SK-N-MC (cell line): ENCODE results near the gene NBPF4.
"Not testable (repeated sequence)": the region's sequence is repeated elsewhere in the genome, so short reads cannot be mapped to it uniquely, and the experiment has no call there.

Source experiments
- DNase-seq: peaks from one replicate; pipeline ENCODE4 v3.0.0-alpha.2; 2011; ENCODE audit warnings: low read depth, low spot score
- H3K27ac ChIP-seq: fragments of 200-600 bp; sonication (generic); 2 replicates; pipeline ENCODE4 v1.5.1; 2016; ENCODE audit warnings: mixed run types
- H3K36me3 ChIP-seq: fragments of 200-600 bp; sonication (generic); 2 replicates; pipeline ENCODE4 v1.6.1; 2017; ENCODE audit warnings: antibody characterized with exemption, low read length, mixed read lengths; ENCODE audit not compliant: insufficient read depth
- H3K4me3 ChIP-seq: fragments of 200-600 bp; sonication (generic); 2 replicates; pipeline ENCODE4 v1.5.1; 2016
- H3K9ac ChIP-seq: fragments of 200-600 bp; sonication (generic); 2 replicates; pipeline ENCODE4 v1.8.0; 2017; ENCODE audit warnings: mixed run types, mixed read lengths; ENCODE audit not compliant: insufficient read length
- H3K9me3 ChIP-seq: fragments of 200-600 bp; sonication (generic); 2 replicates; pipeline ENCODE4 v1.6.1; 2017; ENCODE audit warnings: low read depth, mild to moderate bottlenecking, antibody characterized with exemption, low read length, moderate library complexity, mixed read lengths
- EZH2 ChIP-seq: fragments of 200-600 bp; sonication (generic); IDR thresholded peaks from one replicate; pipeline ENCODE4 v1.6.1; 2017; ENCODE audit warnings: antibody characterized with exemption
- FOXP2 ChIP-seq: optimal IDR thresholded peaks from 2 replicates; pipeline ENCODE3; 2011; ENCODE audit warnings: mild to moderate bottlenecking, moderate library complexity; ENCODE audit not compliant: insufficient read depth; ENCODE audit errors: extremely low read length, control extremely low read depth
- POLR2AphosphoS5 ChIP-seq: IDR thresholded peaks from 2 replicates; pipeline ENCODE4 v1.6.1; 2012; ENCODE audit warnings: mild to moderate bottlenecking, low read depth, low read length, borderline replicate concordance

Gene NBPF4

DNA sequence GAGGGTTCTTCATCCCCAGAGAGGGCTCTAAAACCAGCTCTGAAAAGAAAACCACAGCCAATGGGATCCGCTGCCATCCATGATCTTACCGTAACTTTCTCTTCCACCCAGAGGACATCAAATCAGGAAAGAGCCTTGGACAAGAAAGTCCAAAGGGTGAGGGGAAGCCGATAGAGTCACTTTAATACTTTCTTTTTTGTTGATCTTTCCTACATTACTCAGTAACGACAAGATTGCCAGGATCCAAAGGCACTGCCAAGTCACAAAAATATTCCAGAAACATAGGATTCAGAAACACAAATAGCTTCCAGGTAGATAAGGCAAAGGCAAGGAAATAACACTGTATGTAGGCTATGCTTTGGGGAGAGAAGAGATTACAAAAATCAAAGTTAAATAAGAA lies 17.0 kb downstream of the NBPF4 start:
- not testable (repeated sequence) for H3K27ac ChIP-seq, H3K9me3 ChIP-seq, DNase-seq, H3K4me3 ChIP-seq, H3K9ac ChIP-seq, H3K36me3 ChIP-seq

DNA sequence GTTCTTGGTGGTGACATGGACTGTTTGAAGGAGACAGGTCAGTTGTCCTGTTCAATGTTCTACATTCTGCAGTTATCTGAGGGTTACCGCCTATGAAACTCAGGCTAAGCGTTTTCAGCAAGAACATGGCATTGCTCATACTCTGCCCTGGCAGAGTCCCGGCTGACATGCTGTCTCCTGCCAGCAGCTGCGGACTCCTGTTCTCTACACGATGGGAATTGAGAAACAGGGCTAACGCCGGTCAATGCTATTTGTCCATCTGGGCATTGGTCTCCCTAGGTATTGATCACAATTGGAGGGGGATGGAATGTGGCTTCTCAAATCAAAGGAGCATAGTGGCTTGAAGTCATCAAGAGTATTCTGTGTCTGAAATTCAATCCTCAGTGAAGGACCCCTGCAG lies 20.6 kb downstream of the NBPF4 start:
- H3K36me3 ChIP-seq, H3K27ac ChIP-seq, H3K4me3 ChIP-seq, DNase-seq, H3K9me3 ChIP-seq, H3K9ac ChIP-seq: not testable (repeated sequence)

DNA sequence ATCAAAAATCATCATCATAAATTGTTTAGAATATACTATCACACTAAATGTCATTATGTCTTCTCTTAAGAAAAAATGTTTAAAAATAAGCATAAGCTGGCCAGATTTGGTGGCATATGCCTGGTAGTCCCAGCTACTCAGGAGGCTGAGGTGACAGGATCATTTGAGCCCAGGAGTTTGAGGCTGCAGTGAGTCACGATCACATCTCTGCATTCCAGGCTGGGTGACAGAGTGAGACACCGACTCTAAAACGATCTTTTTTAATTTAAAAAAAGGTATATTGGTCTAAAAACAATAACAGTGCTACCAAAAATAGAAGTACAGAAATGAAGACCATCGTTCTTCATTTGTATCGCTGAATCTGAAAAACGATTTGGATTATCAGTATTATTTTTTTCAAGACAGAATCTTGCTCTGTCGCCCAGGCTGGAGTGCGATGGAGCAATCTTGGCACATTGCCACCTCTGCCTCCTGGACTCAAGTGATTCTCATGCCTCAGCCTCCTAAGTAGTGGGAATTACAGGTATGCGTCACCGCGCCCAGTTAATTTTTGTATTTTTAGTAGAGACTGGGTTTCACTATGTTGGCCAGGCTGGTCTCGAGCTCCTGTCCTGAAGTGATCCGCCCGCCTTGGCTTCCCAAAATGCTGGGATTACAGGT lies 26.2 kb downstream of the NBPF4 start:
- H3K9ac ChIP-seq, H3K36me3 ChIP-seq, DNase-seq, H3K27ac ChIP-seq, H3K9me3 ChIP-seq, H3K4me3 ChIP-seq: not testable (repeated sequence)

DNA sequence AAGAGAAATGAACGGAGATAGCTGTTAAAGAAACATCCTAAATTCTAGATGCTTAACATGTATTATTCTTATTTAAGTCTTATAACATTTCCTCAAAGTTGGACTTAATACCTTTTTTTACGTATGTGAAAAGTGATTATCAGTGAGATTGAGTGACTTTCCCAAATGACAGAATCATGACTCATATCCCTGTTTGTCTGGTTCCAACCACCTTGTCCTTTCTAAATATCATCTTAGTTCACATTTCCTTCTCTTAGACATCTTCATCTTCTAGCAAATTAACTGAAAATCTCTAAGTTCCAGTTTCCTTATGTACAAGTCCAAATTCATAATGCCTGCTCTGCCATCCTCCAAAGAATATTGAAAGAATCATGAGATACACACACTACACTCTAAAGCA lies 26.9 kb downstream of the NBPF4 start:
- not testable (repeated sequence) for H3K9ac ChIP-seq, H3K27ac ChIP-seq, H3K4me3 ChIP-seq, DNase-seq, H3K36me3 ChIP-seq, H3K9me3 ChIP-seq

DNA sequence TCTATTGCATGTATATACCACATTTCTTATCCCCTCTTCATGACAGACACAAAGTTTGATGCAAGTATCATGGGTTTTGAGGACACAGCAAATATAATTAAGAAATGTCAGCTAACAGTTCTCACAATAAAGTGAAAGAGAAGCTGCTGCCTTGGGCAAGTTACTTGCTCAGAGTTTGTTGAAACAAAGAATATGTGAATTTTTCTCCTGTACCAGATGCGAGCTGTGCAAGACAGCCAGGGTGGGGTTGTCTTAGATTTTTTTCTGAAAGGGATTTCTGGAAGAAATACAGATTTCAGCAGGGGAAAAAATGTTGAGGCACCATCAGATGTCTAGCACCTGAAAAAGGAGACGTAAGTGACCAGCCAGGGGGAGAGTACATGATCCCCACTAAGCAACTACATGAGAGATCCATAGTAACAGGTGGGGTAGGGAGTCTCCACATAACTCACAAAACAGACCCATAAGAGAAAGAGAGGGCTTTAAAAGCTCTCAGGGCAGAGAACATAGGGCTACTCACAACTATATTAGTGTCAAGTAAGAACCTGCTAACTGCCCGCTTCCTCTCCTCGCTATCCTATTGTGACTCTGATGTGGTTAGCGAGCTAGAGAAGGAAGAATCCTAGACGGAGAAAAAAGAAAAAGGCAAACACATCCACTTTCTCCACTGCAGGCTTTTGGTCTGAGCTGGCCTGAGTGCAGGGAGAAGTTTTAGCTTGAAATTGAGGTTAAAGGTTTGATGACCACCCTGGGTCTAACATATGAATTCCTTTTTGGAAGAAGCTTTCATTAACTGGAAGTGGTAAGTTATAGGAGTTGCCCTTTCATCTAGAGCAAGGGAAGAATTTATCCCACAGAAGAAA lies 27.6 kb downstream of the NBPF4 start:
- not testable (repeated sequence) for H3K27ac ChIP-seq, H3K4me3 ChIP-seq, H3K9ac ChIP-seq, H3K36me3 ChIP-seq, H3K9me3 ChIP-seq, DNase-seq

DNA sequence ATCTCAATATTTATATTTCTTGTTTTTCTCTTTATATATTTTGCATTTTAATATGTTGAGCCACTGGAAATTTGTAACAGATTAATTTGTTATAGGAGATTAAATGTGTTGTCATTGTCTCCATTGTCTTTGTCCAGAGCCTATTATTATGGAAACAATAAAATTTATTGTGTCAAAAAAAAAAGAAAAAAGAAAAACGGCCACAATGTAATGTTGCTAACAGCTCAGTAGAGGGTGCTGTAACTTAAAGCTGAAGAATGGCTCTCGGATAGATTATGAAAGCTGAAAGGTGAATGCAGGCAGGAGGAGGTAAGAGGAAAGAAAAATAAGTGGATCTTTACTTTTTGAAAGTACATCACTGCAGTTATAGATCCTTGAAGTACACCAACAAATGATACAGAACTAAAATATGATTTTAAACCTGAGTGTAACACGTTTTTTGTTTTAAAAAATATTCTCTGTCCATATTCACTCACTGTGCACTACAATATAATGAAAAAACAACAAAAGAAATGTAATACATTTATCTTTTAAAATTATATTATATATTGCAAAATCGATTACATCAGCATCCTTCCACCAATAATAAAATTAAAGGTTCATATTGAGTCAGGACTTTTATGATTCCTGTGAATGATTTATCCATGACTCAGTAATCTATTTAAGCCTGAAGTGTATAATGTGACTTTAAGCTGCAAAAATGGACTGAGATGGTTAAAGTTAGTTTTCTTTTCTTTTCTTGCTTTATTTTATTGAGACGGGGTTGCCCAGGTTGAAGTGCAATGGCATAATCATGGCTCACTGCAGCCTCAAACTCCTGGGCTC lies 29.0 kb downstream of the NBPF4 start:
- not testable (repeated sequence) for H3K27ac ChIP-seq, H3K9me3 ChIP-seq, DNase-seq, H3K36me3 ChIP-seq, H3K9ac ChIP-seq, H3K4me3 ChIP-seq

DNA sequence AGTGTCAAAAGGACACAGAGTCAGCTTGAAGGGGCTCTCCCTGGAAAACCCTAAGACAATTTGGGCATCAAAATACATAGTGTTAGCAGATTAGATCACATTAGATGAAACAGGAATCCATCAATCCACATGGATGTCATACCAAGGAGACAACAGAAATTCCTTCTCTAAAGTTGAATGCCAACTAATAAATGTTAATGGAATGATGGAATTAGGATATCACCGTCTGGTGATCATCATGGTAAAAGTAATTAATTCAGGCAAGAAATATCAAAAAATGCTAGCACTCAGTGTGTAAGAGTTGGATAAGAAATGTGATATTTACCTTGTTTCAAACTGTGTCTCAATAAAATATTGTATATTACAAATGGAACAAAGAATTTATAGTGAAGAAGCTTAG lies 32.9 kb downstream of the NBPF4 start:
- H3K4me3 ChIP-seq: no peak overlapping the region
- H3K36me3 ChIP-seq: no peaks in the 10 kb centered on the region
- no peak for DNase-seq
- H3K9me3 ChIP-seq: no peaks in the 10 kb centered on the region
- no peak overlapping the region for H3K9ac ChIP-seq
- H3K27ac ChIP-seq: no peak overlapping the region
- TF ChIP-seq FOXP2: no peak
- no peak for TF ChIP-seq POLR2AphosphoS5
- TF ChIP-seq EZH2: no peak

DNA sequence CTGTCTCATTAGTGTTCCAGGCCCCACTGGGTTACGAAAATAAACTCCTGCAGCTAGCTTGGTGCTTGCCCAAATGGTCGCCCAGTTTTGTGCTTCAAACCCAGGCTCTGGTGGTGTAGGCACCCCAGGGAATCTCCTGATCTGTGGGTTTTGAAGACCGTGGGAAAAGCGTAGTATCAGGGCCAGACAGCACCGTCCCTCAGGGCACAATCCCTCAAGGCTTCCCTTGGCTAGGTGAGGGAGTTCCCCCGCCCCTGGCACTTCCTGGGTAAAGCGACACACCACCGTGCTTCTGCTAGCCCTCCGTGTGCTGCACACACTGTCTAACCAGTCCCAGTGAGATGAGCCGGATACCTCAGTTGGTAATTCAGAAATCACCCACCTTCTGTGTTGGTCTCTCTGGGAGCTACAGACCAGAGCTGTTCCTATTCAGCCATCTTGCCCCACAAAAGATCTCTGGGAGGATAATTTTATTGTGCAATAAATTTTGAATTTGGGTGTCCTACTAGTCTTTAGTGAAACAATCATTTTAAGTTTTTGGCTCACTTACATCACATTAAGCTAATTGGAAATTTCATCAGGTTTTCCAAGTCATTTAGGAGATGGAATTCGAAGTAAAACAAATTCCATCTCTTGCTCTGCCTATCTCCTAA lies 34.3 kb downstream of the NBPF4 start:
- no peaks in the 10 kb centered on the region for H3K9me3 ChIP-seq
- no peak for DNase-seq
- H3K27ac ChIP-seq: peak overlapping the region; percentile 15; the same call in 1 of the 2 replicates
- TF ChIP-seq POLR2AphosphoS5 (no peak), EZH2 (no peak), FOXP2 (no peak)
- no peaks in the 10 kb centered on the region for H3K36me3 ChIP-seq
- no peak overlapping the region for H3K9ac ChIP-seq
- H3K4me3 ChIP-seq: peak overlapping the region; percentile 48
